Stimulated activated CD8-positive, alpha-beta memory T cell treated with anti-CD3 and anti-CD28 coated beads, Interleukin-2, amount 100 ng/mL, for 1 hour (primary cell): ENCODE measurements around the gene MTG2.

ENCODE experiments used
- DNase-seq, 2 donors: peaks; one replicate each; pipeline ENCODE4 v3.0.0-alpha.2; 2020; ENCODE audit warnings: low read depth in 2 of 2

The MTG2 gene

GRCh38 chr20:62182469-62183425 lies at the start of gene MTG2:
TSS of gene MTG2 (plus strand) at chr20:62183028. CDS start at chr20:62193421, 10,393 bp downstream.
- peak; percentile 89 for DNase-seq

DNA sequence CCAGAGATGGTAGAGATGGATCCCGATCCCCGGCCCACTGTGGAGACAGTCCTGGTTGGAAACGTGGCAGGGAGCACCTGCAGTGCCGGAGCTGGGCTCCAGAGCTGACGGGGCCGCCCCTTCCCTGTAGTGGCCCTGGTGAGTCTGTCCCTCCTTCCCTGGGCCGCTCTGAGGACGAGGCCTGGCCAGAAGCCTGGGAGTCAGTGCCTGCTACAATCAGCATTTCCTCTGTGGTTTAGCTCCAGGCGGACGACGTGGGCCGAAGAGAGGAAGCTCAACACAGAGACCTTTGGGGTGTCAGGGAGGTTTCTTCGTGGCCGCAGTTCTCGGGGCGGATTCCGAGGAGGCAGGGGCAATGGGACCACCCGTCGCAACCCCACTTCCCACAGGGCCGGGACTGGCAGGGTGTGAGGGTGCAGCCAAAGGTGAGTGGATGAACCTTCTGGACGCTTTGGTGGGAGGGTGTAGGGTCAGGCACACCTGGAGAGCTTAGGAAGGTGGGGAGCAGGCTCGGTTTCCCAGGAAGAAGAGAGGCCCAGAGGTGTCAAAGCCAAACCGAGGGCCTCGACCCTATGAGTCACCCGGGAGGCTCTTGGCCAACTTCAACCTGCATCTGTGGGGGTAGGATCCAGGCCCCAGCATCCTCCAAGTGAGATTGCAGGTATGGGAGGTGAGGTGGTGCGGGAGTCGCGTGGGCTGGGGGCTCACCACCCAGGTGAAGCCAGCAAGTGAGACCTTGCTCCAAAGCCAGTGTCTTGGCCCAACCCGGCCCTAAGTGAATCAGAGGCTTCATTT lies 49.6 kb upstream of the MTG2 start:
- no peak for DNase-seq

DNA sequence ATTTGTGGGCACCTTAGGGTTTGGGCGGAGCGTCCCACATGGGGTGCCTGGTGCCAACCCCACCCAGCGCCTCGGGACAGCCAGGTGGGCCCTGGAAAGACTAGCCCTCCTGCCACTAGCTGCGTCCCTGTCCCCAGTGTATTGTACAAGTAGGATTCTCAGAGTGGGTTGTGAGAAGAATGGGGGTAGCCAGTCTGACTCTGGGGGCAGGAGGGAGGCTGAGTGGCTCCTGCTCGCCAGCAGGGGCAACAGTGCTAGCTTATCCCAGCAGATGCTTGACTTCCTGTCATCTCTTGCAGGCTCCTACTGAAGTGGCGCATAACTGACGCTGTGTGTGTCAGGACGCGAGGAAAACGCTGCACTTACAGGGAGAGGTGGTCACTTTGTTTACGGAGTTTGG lies 49.0 kb upstream of the MTG2 start:
- DNase-seq = no peak

GRCh38 chr20:62134735-62135231 lies 48.0 kb upstream of the MTG2 start:
- DNase-seq = no peak

- no peak for DNase-seq
Measured at GRCh38 chr20:62135573-62136266, 47.1 kb upstream of the MTG2 start.

- DNase-seq = peak; percentile 44 to 61
Measured at GRCh38 chr20:62136283-62137091, 46.3 kb upstream of the MTG2 start.

DNA sequence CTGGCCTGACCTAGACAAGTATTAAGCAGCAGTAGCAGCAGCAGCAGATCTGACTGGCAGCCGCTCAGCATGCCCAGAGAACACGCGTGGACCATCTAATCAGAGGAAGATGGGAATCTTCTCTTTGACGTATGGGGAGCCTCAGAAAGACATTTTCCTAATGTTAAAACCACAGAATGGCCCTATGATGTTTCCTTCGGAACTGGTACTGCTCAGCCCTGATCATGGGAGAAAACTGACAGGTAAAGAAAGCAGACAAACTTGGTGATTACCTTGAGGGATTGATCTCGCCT lies 45.8 kb upstream of the MTG2 start:
- no peak for DNase-seq

- DNase-seq = no peak
Measured at GRCh38 chr20:62137478-62138203, 45.2 kb upstream of the MTG2 start.

- DNase-seq = no peak
Measured at GRCh38 chr20:62138204-62138543, 44.7 kb upstream of the MTG2 start.

DNA sequence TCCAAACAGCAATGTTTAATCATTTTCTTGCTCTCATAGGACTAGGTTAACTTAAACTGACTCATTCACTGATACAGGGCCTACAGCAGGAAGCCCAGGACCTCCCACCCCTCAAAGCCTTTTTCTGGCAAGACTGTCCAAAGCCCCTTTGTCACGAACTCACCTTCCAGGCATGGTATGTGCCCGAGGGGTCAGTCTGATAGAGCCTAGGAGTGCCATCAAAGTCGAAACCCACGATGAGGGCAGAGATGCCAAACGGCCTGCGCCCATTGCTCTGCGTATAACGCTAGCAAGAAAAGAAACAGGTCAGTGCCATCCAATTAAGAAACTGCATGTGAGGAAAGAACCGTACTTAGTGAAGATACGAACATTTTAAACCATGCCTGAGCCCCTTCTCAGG lies 43.9 kb upstream of the MTG2 start:
- DNase-seq = no peak

GRCh38 chr20:62139636-62140035 lies 43.2 kb upstream of the MTG2 start:
- no peak for DNase-seq

DNA sequence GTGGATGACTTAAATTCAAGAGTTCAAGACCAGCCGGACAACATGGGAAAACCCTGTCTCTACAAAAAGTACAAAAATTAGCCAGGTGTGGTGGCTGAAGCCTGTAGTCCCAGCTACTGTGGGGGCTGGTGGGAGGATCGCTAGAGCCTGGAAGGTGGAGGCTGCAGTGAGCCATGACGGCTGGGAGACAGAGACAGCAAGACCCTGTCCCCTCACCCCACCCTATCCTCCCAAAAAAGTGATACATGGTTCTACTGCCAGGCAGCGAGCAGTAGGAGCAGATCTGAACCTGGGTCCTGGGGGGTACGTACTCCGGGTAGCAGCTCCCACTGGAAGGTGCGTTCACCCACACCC lies 41.8 kb upstream of the MTG2 start:
- DNase-seq = no peak

DNA sequence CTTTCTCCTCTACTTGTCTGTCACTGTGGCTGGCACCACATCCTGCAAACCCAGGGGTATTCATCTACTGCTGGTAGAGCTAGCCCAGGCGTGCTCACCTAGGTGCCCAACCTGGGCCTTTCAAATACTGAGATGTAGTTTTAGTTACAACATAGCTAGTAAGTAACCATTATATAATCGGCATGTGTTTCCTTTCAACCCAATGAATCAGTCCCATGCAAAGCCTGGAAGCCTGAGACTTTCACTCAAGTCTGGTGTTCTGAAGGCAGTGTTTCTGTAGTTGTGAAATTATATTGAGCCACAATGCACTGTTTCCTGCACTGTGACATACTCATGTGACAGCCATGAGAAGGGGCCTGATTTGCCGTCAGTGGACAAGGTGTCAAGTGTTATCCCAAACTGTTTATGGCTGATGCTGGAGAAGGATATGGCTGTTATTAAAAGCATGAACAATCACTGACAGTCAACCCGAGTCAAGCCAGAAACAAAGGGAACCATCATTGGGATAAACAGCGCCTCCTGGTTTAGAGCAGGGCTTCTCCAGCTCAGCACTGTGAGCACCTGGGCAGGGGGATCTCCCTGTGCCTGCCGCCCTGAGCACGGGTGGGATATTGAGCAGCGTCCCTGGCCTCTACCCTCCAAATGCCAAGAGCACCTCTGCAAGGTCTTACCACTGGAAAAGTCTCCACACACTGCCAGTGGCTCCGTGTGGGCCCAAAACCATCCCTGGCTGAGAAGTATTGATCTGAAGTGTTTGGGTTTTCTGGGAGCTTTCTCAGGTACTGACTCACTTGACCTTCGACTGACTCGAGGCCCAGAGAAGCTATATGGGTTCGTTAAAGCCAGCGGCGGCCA lies 41.2 kb upstream of the MTG2 start:
- no peak for DNase-seq

DNA sequence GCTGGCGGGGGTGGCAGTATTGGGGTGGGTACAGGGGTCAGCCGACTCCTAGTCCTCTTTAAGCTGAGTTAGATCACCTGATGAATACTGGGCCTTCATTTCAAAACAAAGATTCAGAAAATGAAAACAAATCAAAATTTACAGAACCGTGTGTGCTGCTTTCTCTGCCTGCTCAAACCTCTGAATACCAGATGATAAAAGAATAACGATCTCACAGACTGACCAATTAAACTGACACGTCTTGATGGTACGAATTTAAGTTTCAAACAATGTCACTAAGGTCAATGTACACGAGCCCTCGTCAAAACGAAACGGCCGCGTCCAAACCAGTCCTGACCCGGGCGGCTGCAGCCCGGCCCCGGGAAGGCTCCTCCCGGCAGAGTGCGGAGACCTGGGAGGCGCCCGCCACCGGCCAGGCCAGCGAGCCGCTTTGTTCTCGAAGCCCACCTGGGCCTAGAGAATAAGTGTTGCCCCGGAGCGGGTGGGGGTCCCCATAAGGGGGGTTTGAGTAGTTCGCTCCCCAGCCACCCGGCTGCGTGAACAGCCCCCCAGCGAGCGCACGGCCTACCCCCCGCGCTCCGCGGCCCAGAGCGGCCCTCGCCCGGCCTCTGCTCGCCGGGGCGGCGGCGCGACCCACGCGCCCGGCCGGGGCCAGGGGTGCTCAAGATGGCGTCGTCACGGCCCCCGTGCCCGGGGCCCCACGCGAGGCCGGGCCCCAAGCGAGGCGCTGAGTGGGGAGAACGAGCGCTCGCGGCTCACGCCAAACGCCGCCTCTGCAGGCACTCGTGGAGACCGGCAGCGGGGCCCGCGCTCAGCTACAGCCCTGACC lies 40.4 kb upstream of the MTG2 start:
- no peak for DNase-seq

DNA sequence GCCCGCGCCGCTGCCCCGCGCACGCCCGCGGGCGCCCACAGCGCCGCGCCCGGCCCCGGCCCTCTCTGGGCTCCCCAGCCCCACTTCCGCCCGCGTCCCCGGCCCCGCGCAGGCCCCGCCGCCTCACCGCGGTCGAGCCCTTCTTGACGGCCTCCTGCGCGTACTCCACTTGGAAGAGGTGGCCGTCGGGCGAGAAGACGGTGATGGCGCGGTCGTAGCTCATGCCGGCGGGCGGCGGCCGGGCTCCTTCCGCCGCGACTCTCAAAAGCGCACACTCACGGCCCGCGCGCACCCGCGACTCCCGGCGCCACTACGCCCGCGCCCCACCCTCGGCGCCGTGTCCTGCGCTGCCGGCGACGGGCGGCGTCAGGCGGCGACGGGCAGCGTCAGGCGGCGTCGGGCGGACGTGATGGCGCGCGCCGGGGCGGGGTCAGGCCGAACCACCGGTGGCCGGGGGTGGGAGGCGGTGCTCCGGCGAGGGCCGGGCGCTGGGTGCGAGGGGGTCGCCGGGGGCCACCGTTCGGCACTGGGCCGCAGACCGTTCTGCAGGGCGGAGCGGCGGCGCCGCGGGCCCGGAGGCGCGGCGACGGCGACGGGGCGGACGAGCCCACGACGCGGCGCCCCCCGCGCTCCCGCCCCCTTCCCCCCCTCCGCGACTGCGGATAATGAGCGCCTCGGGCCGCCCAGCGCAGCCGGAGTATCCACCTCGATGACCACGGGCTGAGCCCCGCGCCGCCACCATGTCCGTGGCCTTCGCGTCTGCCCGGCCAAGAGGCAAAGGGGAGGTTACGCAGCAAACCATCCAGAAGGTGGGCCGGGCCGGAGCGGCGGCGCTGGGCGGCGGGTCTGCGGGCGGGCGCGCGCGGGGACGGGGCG lies 39.5 kb upstream of the MTG2 start, which contains the start of the genes PSMA7 and SS18L1:
Gene PSMA7 (minus strand): TSS at position 314 of the 876 bp plus-strand sequence. CDS start 91 bp downstream, at position 223.
Gene SS18L1 (plus strand): TSS at position 689 of the 876 bp plus-strand sequence. CDS start 52 bp downstream, at position 741.
- peak; percentile 68 to 77 for DNase-seq

DNA sequence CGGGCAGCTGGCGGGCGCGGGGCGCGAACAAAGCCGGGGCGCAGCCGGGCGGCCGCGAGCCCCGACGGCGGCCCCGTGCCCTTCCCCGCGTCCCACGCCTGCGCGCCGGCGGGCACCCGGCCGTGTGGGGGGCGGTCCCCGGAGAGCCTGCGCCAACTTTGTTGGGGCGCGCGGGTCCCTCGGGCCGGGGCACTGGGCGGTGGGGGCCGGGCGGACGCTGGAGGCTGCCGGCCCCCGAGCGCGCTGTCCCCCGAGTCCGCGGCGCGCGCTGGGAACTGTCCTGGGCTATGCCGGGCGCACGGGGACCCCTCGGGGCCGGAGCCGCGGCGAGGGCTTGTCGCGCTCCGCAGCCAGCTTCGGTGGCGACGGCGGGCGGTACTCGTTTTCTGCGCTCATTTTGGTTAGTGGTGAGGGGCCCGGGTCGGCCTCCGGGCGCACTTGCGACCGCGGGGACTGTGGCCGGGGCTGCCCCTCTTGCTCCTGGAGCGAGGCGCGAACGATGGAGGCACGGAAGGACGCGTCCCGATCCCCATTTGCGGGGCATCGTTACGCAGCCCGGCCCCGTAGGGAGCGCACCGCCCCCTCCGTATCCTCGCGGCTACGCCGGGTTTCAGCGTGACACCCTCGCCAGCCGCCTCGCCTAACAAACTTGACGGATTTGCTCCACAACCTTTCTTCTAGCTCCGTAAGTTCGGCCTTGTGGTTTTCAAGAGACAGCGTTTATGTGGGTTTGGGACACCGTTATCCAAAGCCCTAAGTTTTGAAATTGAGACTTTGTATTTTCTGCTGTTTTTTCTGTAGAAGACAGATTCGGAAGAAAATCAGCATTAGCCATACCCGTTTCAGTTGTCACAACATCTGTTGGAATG lies 38.6 kb upstream of the MTG2 start:
- DNase-seq = peak in 1 of 2 donors; percentile 25

DNA sequence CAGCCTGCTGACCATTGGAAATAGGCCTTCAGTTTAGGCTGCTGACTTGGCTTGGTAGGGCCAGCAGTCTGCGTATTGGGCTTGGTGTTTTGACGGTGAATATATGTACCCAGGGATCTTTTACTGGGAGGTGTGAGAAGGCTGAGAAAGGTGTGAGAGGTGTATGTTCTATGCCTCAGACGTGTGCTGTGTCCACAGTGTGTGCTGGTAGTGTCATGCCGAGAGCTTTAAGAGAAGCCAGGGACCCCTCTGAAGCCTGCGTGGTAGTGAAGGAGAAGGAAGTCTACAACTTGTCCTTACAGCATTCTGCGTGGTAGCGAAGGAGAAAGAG lies 37.2 kb upstream of the MTG2 start:
- DNase-seq = no peak
